ENCODE results near the gene PDIA6. TPM values are rescaled to one million over a fixed set of nuclear protein-coding genes. Genes with fewer than 3 reads are reported as not detected.

Gene PDIA6
- total and polyA plus RNA-seq, 7 experiments from 2014 or later: 24.3 to 173 (median 49.6) TPM

DNA sequence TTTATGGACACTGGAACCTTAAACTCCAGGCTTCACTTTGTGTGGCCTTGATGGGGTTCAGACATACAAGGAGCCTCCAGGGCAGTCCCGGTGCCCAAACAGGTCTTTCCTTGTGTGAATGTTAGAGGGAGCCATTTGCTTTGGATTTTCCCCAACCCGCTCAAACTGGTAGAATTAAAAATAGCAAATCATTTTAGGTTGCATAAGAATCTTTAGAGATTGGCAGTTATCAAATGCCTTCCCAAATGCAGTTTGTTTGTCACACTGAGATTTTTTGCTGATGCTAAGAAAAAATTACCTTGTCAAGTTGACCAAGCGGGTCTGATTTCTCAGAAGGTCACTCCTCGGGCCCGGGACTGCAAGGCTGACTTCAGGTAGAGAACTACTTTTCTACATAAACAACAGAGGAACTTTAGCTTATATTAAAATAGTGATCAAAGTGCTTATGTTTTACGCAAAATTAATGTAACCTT lies 54.7 kb downstream of the PDIA6 start:
- H3K9me3 ChIP-seq (ENCODE audit: control insufficient read depth in 2 of 3, low read length in 3 of 3): no peaks in the 10 kb centered on the region
- DNase-seq (no peak), ATAC-seq (no peak)
- H3K4me3 Mint-ChIP-seq: no peak overlapping the region
- intact Hi-C loops (cut with micrococcal nuclease): no loop called here
- H3K36me3 Mint-ChIP-seq: no peaks in the 10 kb centered on the region
- POLR2A ChIA-PET: no interaction called here
- no peaks in the 10 kb centered on the region for H3K27me3 Mint-ChIP-seq
- H3K36me3 ChIP-seq (ENCODE audit: control insufficient read depth in 2 of 3, insufficient read depth in 3 of 3, low read length in 3 of 3): no peaks in the 10 kb centered on the region
- CTCF ChIA-PET: no interaction called here
- H3K4me3 ChIP-seq (ENCODE audit: low read length): no peak overlapping the region
- no peaks in the 10 kb centered on the region for H3K4me1 Mint-ChIP-seq
- no peak overlapping the region for H3K27ac ChIP-seq (ENCODE audit: low read depth, low read length)
- no peaks in the 10 kb centered on the region for H3K27me3 ChIP-seq (ENCODE audit: control insufficient read depth in 2 of 2, insufficient read depth in 2 of 2, low read length in 2 of 2)
- H3K4me1 ChIP-seq (ENCODE audit: control insufficient read depth in 2 of 2, insufficient read depth in 2 of 2, low read length in 2 of 2): no peaks in the 10 kb centered on the region
- H3K9me3 Mint-ChIP-seq: no peaks in the 10 kb centered on the region
- H3K27ac Mint-ChIP-seq: no peak overlapping the region

DNA sequence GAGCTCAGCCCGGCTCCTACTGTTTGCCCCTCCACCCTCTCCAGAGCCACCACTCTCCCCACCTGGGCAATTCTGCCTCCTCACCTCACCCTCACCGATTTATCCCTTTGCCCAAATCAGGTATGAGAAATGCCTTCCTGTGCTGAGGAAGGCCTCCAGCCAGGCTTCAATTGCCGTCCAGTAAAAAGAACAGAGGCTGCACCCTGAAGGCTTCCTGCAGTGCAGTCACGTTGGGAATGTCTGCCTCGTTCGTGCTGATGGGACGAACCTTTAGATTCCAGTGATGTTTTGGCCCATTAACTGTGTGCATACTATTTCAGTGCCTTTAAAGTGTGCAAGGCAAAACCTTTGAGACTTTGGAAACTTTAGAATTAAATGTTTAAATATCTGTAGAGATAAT lies 57.0 kb downstream of the PDIA6 start:
- Mint-ChIP-seq H3K9me3 (no peaks in the 10 kb centered on the region), H3K4me1 (peaks cover 0 to 1% (median 0%) of the 10 kb centered on the region in 7 donors), H3K4me3 (no peak overlapping the region), H3K27me3 (peaks cover 0 to 8% (median 0%) of the 10 kb centered on the region in 5 donors), H3K27ac (no peak overlapping the region), H3K36me3 (no peaks in the 10 kb centered on the region)
- Histone ChIP-seq H3K36me3 (ENCODE audit: control insufficient read depth in 2 of 3, insufficient read depth in 3 of 3, low read length in 3 of 3) (no peaks in the 10 kb centered on the region), H3K9me3 (ENCODE audit: control insufficient read depth in 2 of 3, low read length in 3 of 3) (no peaks in the 10 kb centered on the region), H3K27me3 (ENCODE audit: control insufficient read depth in 2 of 2, insufficient read depth in 2 of 2, low read length in 2 of 2) (no peaks in the 10 kb centered on the region), H3K4me3 (ENCODE audit: low read length) (no peak overlapping the region), H3K4me1 (ENCODE audit: control insufficient read depth in 2 of 2, insufficient read depth in 2 of 2, low read length in 2 of 2) (no peaks in the 10 kb centered on the region), H3K27ac (ENCODE audit: low read depth, low read length) (no peak overlapping the region)
- POLR2A ChIA-PET: no interaction called here
- DNase-seq (no peak), ATAC-seq (no peak)
- intact Hi-C loops (cut with micrococcal nuclease): no loop called here
- CTCF ChIA-PET: no interaction called here

DNA sequence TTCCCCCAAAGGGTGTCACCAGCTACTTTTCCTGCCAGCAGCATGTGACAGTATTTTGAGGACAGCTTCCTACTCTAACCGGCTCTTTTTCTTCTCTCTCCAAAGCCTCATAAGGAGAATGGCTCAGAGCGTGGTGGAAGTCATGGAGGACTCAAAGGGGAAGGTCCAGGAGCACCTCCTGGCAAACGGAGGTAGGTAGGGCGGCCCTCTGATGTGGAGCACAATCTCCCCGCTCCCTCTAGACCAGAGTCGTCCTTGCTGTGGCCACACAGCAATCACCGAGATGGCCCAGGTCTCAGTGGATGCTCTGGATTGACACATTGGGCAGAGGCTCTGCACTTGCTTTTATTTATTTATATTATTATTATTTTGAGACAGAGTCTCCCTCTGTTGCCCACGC lies 58.7 kb downstream of the PDIA6 start:
- ATAC-seq (no peak), DNase-seq (no peak)
- no peak overlapping the region for H3K4me3 ChIP-seq (ENCODE audit: low read length)
- H3K27me3 ChIP-seq (ENCODE audit: control insufficient read depth in 2 of 2, insufficient read depth in 2 of 2, low read length in 2 of 2): no peaks in the 10 kb centered on the region
- intact Hi-C loops (cut with micrococcal nuclease): no loop called here
- H3K36me3 Mint-ChIP-seq: no peaks in the 10 kb centered on the region
- H3K4me1 ChIP-seq (ENCODE audit: control insufficient read depth in 2 of 2, insufficient read depth in 2 of 2, low read length in 2 of 2): no peaks in the 10 kb centered on the region
- POLR2A ChIA-PET: no interaction called here
- peaks cover 0 to 9% (median 0%) of the 10 kb centered on the region in 5 donors for H3K27me3 Mint-ChIP-seq
- no peak overlapping the region for H3K27ac Mint-ChIP-seq
- H3K27ac ChIP-seq (ENCODE audit: low read depth, low read length): no peak overlapping the region
- CTCF ChIA-PET: no interaction called here
- no peaks in the 10 kb centered on the region for H3K9me3 ChIP-seq (ENCODE audit: control insufficient read depth in 2 of 3, low read length in 3 of 3)
- H3K9me3 Mint-ChIP-seq: no peaks in the 10 kb centered on the region
- peaks cover 0 to 1% (median 0%) of the 10 kb centered on the region in 7 donors for H3K4me1 Mint-ChIP-seq
- no peak overlapping the region for H3K4me3 Mint-ChIP-seq
- no peaks in the 10 kb centered on the region for H3K36me3 ChIP-seq (ENCODE audit: control insufficient read depth in 2 of 3, insufficient read depth in 3 of 3, low read length in 3 of 3)

DNA sequence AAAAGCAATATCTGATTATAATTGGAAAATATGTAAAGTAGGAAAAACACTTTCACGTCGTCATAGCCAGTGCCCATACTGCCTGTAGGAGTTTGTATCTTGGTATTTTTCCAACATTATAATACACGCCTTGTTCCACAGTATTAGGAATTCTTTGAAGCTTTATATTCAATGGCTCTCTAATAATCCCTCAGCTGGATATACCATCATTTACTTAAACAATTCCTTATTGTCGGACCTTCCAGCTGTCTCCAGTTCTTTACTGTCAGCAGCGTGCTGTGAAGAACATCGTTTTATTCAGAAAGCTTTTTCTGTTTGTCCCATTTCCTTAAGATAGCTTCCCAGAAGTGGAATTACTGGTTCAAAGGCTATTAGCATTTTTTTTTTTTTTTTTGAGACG lies 59.4 kb downstream of the PDIA6 start:
- H3K4me3 ChIP-seq (ENCODE audit: low read length): no peak overlapping the region
- H3K4me1 Mint-ChIP-seq: peaks cover 0 to 1% (median 0%) of the 10 kb centered on the region in 7 donors
- H3K27me3 Mint-ChIP-seq: peaks cover 0 to 11% (median 0%) of the 10 kb centered on the region in 5 donors
- H3K9me3 Mint-ChIP-seq: no peaks in the 10 kb centered on the region
- no peaks in the 10 kb centered on the region for H3K27me3 ChIP-seq (ENCODE audit: control insufficient read depth in 2 of 2, insufficient read depth in 2 of 2, low read length in 2 of 2)
- H3K4me3 Mint-ChIP-seq: no peak overlapping the region
- intact Hi-C loops (cut with micrococcal nuclease): no loop called here
- POLR2A ChIA-PET: no interaction called here
- no peaks in the 10 kb centered on the region for H3K36me3 ChIP-seq (ENCODE audit: control insufficient read depth in 2 of 3, insufficient read depth in 3 of 3, low read length in 3 of 3)
- ATAC-seq: no peak
- no peaks in the 10 kb centered on the region for H3K9me3 ChIP-seq (ENCODE audit: control insufficient read depth in 2 of 3, low read length in 3 of 3)
- no peak for DNase-seq
- CTCF ChIA-PET: no interaction called here
- H3K36me3 Mint-ChIP-seq: no peaks in the 10 kb centered on the region
- no peak overlapping the region for H3K27ac ChIP-seq (ENCODE audit: low read depth, low read length)
- no peaks in the 10 kb centered on the region for H3K4me1 ChIP-seq (ENCODE audit: control insufficient read depth in 2 of 2, insufficient read depth in 2 of 2, low read length in 2 of 2)
- H3K27ac Mint-ChIP-seq: no peak overlapping the region

DNA sequence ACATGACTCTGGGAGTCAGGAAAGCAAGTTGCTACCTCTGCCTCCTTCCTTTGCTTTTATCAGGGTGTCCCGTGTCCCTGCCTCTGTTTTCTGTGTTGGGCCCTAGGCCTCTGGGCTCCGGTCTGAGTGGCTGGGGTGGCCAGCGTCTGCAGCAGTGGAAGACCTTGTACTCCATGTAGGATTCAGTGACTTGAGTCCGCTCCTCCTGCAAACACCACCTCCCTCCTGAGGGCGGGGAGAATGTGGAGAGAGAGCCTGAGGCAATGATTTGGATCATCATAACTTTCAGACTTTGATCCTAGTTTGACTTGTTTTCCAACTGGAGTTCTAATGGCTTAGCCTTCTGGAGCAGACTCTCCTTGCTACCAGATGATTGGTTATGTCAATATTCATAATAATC lies 60.3 kb downstream of the PDIA6 start:
- H3K4me1 Mint-ChIP-seq: peaks cover 0 to 1% (median 0%) of the 10 kb centered on the region in 7 donors
- Histone ChIP-seq H3K9me3 (ENCODE audit: control insufficient read depth in 2 of 3, low read length in 3 of 3) (no peaks in the 10 kb centered on the region), H3K27me3 (ENCODE audit: control insufficient read depth in 2 of 2, insufficient read depth in 2 of 2, low read length in 2 of 2) (no peaks in the 10 kb centered on the region), H3K27ac (ENCODE audit: low read depth, low read length) (no peak overlapping the region), H3K4me1 (ENCODE audit: control insufficient read depth in 2 of 2, insufficient read depth in 2 of 2, low read length in 2 of 2) (no peaks in the 10 kb centered on the region), H3K36me3 (ENCODE audit: control insufficient read depth in 2 of 3, insufficient read depth in 3 of 3, low read length in 3 of 3) (no peaks in the 10 kb centered on the region), H3K4me3 (ENCODE audit: low read length) (no peak overlapping the region)
- no peak for ATAC-seq
- no peak overlapping the region for H3K4me3 Mint-ChIP-seq
- no peak for DNase-seq
- ChIA-PET POLR2A (no interaction called here), CTCF (no interaction called here)
- no peak overlapping the region for H3K27ac Mint-ChIP-seq
- intact Hi-C loops (cut with micrococcal nuclease): no loop called here
- no peaks in the 10 kb centered on the region for H3K9me3 Mint-ChIP-seq
- H3K27me3 Mint-ChIP-seq: peaks cover 0 to 11% (median 0%) of the 10 kb centered on the region in 5 donors
- no peaks in the 10 kb centered on the region for H3K36me3 Mint-ChIP-seq

DNA sequence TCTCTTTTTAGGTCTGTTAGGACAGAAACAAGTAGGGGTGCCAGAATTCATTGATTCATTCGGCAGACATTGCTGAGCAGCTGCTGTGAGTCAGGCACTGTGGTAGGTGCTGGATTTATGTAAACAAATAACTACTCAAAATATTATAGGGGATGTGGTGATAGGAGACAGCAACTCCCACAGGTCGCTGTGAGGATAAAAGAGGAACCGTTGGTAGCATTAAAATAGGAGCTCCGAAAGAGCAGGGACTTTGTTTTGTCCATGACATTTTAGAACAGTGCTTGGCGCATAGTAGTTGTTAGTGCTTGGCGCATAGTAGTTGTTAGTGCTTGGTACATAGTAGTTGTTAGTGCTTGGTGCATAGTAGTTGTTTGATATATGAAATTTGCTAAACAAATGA lies 62.0 kb downstream of the PDIA6 start:
- intact Hi-C loops (cut with micrococcal nuclease): no loop called here
- peaks cover 0 to 11% (median 0%) of the 10 kb centered on the region in 5 donors for H3K27me3 Mint-ChIP-seq
- no peaks in the 10 kb centered on the region for H3K4me1 ChIP-seq (ENCODE audit: control insufficient read depth in 2 of 2, insufficient read depth in 2 of 2, low read length in 2 of 2)
- H3K4me1 Mint-ChIP-seq: peaks cover 0 to 2% (median 0%) of the 10 kb centered on the region in 7 donors
- H3K27ac ChIP-seq (ENCODE audit: low read depth, low read length): no peak overlapping the region
- ATAC-seq: no peak
- CTCF ChIA-PET: no interaction called here
- H3K27ac Mint-ChIP-seq: no peak overlapping the region
- no peak overlapping the region for H3K4me3 ChIP-seq (ENCODE audit: low read length)
- no peak for DNase-seq
- H3K9me3 ChIP-seq (ENCODE audit: control insufficient read depth in 2 of 3, low read length in 3 of 3): no peaks in the 10 kb centered on the region
- H3K27me3 ChIP-seq (ENCODE audit: control insufficient read depth in 2 of 2, insufficient read depth in 2 of 2, low read length in 2 of 2): no peaks in the 10 kb centered on the region
- POLR2A ChIA-PET: no interaction called here
- no peaks in the 10 kb centered on the region for H3K9me3 Mint-ChIP-seq
- H3K4me3 Mint-ChIP-seq: no peak overlapping the region
- H3K36me3 Mint-ChIP-seq: peaks cover 0 to 1% (median 0%) of the 10 kb centered on the region in 5 donors
- no peaks in the 10 kb centered on the region for H3K36me3 ChIP-seq (ENCODE audit: control insufficient read depth in 2 of 3, insufficient read depth in 3 of 3, low read length in 3 of 3)

DNA sequence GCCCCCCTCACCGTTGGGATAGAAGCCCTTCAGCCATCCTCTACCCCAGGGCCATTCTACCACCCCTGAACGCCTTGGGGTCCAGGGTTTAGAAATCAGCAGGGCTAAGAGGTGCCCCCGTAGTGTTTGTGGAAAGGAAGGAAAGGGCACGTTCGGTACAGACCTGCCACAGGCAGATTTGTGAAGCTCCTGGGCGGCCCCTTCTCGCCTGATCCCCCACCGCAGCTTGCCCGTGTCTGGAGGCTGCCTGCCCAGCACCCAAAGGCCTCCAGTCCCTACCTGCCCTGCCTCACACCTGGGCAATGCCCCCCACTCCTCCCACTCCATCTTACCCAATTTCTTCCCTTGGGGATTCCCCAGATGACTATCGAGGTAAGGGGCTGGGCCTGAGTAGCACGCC lies 69.9 kb downstream of the PDIA6 start:
- CTCF ChIA-PET: no interaction called here
- Mint-ChIP-seq H3K27ac (no peak overlapping the region), H3K36me3 (peaks cover 0 to 1% (median 0%) of the 10 kb centered on the region in 5 donors), H3K9me3 (no peaks in the 10 kb centered on the region), H3K27me3 (no peaks in the 10 kb centered on the region), H3K4me1 (peaks cover 0 to 4% (median 0%) of the 10 kb centered on the region in 7 donors), H3K4me3 (no peak overlapping the region)
- Histone ChIP-seq H3K4me3 (ENCODE audit: low read length) (no peak overlapping the region), H3K27me3 (ENCODE audit: control insufficient read depth in 2 of 2, insufficient read depth in 2 of 2, low read length in 2 of 2) (no peaks in the 10 kb centered on the region), H3K27ac (ENCODE audit: low read depth, low read length) (no peak overlapping the region), H3K4me1 (ENCODE audit: control insufficient read depth in 2 of 2, insufficient read depth in 2 of 2, low read length in 2 of 2) (no peaks in the 10 kb centered on the region), H3K9me3 (ENCODE audit: control insufficient read depth in 2 of 3, low read length in 3 of 3) (no peaks in the 10 kb centered on the region), H3K36me3 (ENCODE audit: control insufficient read depth in 2 of 3, insufficient read depth in 3 of 3, low read length in 3 of 3) (no peaks in the 10 kb centered on the region)
- intact Hi-C loops (cut with micrococcal nuclease): no loop called here
- no peak for ATAC-seq
- DNase-seq: no peak
- POLR2A ChIA-PET: no interaction called here

All from naive thymus-derived CD4-positive, alpha-beta T cell (primary cell).